Loucy (cell line): ENCODE results near the gene TSGA10.

Experiments used
- EZH2phosphoT487 ChIP-seq: fragments of 200-600 bp; IDR thresholded peaks from 2 replicates; pipeline ENCODE4 v1.6.1; 2018; ENCODE audit warnings: antibody characterized with exemption, mild to moderate bottlenecking, moderate library complexity, borderline replicate concordance
- TF ChIP-seq, protein P1 (sequence below): fragments of 200-600 bp; sonication (generic); conservative IDR thresholded peaks from 2 replicates; pipeline ENCODE4 v1.5.1; 2014; ENCODE audit warnings: mild to moderate bottlenecking, antibody characterized with exemption, low read length

GRCh38 chr2:99000708-99001107 is 154.0 kb downstream of the TSGA10 start:
- TF ChIP-seq, protein P1, sequence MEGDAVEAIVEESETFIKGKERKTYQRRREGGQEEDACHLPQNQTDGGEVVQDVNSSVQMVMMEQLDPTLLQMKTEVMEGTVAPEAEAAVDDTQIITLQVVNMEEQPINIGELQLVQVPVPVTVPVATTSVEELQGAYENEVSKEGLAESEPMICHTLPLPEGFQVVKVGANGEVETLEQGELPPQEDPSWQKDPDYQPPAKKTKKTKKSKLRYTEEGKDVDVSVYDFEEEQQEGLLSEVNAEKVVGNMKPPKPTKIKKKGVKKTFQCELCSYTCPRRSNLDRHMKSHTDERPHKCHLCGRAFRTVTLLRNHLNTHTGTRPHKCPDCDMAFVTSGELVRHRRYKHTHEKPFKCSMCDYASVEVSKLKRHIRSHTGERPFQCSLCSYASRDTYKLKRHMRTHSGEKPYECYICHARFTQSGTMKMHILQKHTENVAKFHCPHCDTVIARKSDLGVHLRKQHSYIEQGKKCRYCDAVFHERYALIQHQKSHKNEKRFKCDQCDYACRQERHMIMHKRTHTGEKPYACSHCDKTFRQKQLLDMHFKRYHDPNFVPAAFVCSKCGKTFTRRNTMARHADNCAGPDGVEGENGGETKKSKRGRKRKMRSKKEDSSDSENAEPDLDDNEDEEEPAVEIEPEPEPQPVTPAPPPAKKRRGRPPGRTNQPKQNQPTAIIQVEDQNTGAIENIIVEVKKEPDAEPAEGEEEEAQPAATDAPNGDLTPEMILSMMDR: no peak
- no peak for TF ChIP-seq EZH2phosphoT487
